Hepatocyte (in vitro differentiated cells): ENCODE results near the gene TANGO2. TPM values are rescaled to one million over a fixed set of nuclear protein-coding genes. Genes with fewer than 3 reads are reported as not detected.

Experiments used
- DNase-seq: peaks from one replicate; pipeline ENCODE4 v3.0.0-alpha.2; 2016; ENCODE audit warnings: low spot score
- H2AFZ ChIP-seq: fragments of 200-600 bp; sonication (generic); 2 replicates; pipeline ENCODE4 v1.6.0; 2016; ENCODE audit warnings: antibody characterized with exemption, mild to moderate bottlenecking
- H3K27ac ChIP-seq: fragments of 200-600 bp; sonication (generic); 2 replicates; pipeline ENCODE4 v1.5.1; 2016; ENCODE audit warnings: mild to moderate bottlenecking
- H3K27me3 ChIP-seq: fragments of 200-600 bp; sonication (generic); 2 replicates; pipeline ENCODE4 v1.6.1; 2016
- H3K36me3 ChIP-seq: fragments of 200-600 bp; sonication (generic); replicated peaks from 2 replicates; pipeline ENCODE4 v1.5.1; 2016; ENCODE audit warnings: low read depth; ENCODE audit not compliant: insufficient read depth
- H3K4me1 ChIP-seq: fragments of 200-600 bp; sonication (generic); 2 replicates; pipeline ENCODE4 v1.5.1; 2016; ENCODE audit warnings: mild to moderate bottlenecking, moderate library complexity; ENCODE audit not compliant: insufficient read depth
- H3K4me2 ChIP-seq: fragments of 200-600 bp; sonication (generic); 2 replicates; pipeline ENCODE4 v1.6.0; 2016
- H3K4me3 ChIP-seq: fragments of 200-600 bp; sonication (generic); 2 replicates; pipeline ENCODE4 v1.5.1; 2016; ENCODE audit warnings: mild to moderate bottlenecking
- H3K79me2 ChIP-seq: fragments of 200-600 bp; sonication (generic); 2 replicates; pipeline ENCODE4 v1.6.0; 2017; ENCODE audit warnings: mild to moderate bottlenecking
- H3K9me2 ChIP-seq: fragments of 200-600 bp; sonication (generic); replicated peaks from 2 replicates; pipeline ENCODE4 v1.6.0; 2017; ENCODE audit warnings: mild to moderate bottlenecking; ENCODE audit not compliant: insufficient read depth
- H3K9me3 ChIP-seq: fragments of 200-600 bp; sonication (generic); 2 replicates; pipeline ENCODE4 v1.5.1; 2016; ENCODE audit warnings: low read depth, mild to moderate bottlenecking
- H4K20me1 ChIP-seq: fragments of 200-600 bp; sonication (generic); 2 replicates; pipeline ENCODE4 v1.6.0; 2016; ENCODE audit warnings: mild to moderate bottlenecking; ENCODE audit not compliant: insufficient read depth, poor library complexity, severe bottlenecking
- EZH2 ChIP-seq: fragments of 200-600 bp; sonication (generic); IDR thresholded peaks from 2 replicates; pipeline ENCODE4 v1.6.1; 2016; ENCODE audit warnings: antibody characterized with exemption, mild to moderate bottlenecking, borderline replicate concordance
- EZH2phosphoT487 ChIP-seq: fragments of 200-600 bp; sonication (generic); IDR thresholded peaks from one replicate; pipeline ENCODE4 v1.6.1; 2018; ENCODE audit warnings: antibody characterized with exemption, mild to moderate bottlenecking, low read depth, moderate library complexity; ENCODE audit not compliant: unreplicated experiment, severe bottlenecking
- WGBS: methylation state at CpG from one replicate; pipeline ENCODE4 v1.1.6; 2016; ENCODE audit warnings: low lambda C conversion rate; ENCODE audit errors: missing lambda C conversion rate; 5-methylcytosine and 5-hydroxymethylcytosine counted together
- polyA plus RNA-seq: library from polyadenylated mRNA; unstranded; fragments of >200 nt; fragmentation: Nextera tagmentation; extraction: Ambion mirVana; gene quantifications from 2 replicates; pipeline ENCODE4 v1.2.1, GENCODE V29; 2016
- total RNA-seq: library from RNA; depleted of rRNA; stranded (reverse); fragments of >200 nt; gene quantifications from 2 replicates; pipeline ENCODE4 v1.2.3, GENCODE V29; 2014
- TF ChIP-seq, protein P1 (sequence below): fragments of 200-600 bp; sonication (generic); IDR thresholded peaks from 2 replicates; pipeline ENCODE4 v1.5.1; 2016; ENCODE audit warnings: antibody characterized with exemption, mild to moderate bottlenecking; ENCODE audit not compliant: poor library complexity

TANGO2 gene
- total and polyA plus RNA-seq, 2 experiments from 2014 or later: 20.8 to 21.4 TPM

DNA sequence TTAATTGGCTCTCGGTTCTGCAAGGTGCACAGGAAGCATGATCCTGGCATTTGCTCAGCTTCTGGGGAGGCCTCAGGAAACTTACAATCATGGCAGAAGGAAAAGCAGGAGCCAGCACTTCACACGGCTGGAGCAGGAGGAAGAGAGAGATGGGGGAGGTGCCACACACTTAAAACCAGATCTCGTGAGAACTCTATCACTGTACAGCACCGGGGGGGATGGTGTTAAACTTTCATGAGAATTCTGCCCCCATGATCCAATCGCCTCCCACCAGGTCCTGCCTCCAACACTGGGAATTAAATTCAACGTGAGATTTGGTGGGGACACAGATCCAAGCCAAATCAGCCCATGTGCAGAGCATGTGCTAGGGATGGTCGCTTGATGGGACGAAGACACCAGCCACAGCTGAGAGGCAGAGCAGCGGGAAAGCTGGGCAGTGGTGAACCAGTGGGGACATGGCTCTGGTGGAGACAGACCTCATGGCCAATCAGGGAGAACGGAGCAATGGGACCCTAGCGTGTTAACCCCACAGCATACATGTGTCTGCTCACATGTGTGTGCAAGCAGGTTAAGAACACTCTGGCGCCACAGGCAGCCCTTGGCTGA lies 6.2 kb downstream of the TANGO2 start:
- TF ChIP-seq EZH2 (no peak), EZH2phosphoT487 (no peak)
- TF ChIP-seq, protein P1, sequence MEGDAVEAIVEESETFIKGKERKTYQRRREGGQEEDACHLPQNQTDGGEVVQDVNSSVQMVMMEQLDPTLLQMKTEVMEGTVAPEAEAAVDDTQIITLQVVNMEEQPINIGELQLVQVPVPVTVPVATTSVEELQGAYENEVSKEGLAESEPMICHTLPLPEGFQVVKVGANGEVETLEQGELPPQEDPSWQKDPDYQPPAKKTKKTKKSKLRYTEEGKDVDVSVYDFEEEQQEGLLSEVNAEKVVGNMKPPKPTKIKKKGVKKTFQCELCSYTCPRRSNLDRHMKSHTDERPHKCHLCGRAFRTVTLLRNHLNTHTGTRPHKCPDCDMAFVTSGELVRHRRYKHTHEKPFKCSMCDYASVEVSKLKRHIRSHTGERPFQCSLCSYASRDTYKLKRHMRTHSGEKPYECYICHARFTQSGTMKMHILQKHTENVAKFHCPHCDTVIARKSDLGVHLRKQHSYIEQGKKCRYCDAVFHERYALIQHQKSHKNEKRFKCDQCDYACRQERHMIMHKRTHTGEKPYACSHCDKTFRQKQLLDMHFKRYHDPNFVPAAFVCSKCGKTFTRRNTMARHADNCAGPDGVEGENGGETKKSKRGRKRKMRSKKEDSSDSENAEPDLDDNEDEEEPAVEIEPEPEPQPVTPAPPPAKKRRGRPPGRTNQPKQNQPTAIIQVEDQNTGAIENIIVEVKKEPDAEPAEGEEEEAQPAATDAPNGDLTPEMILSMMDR: no peak
- Histone ChIP-seq H3K9me2 (no peaks in the 10 kb centered on the region), H3K79me2 (peaks cover 12% of the 10 kb centered on the region), H2AFZ (no peak overlapping the region), H3K27ac (no peak overlapping the region), H3K4me2 (no peak overlapping the region), H3K9me3 (no peaks in the 10 kb centered on the region), H4K20me1 (peaks cover 8% of the 10 kb centered on the region), H3K27me3 (no peaks in the 10 kb centered on the region), H3K4me1 (peaks cover 3% of the 10 kb centered on the region), H3K36me3 (no peaks in the 10 kb centered on the region), H3K4me3 (no peak overlapping the region)
- DNase-seq: no peak
- WGBS: 91% methylated on average over 12 of the region's 12 CpGs

- TF ChIP-seq EZH2phosphoT487 (no peak), EZH2 (no peak)
- TF ChIP-seq, protein P1: peak; percentile 9
- Histone ChIP-seq H3K79me2 (peaks cover 1% of the 10 kb centered on the region), H2AFZ (no peak overlapping the region), H4K20me1 (peaks cover 6% of the 10 kb centered on the region), H3K9me3 (no peaks in the 10 kb centered on the region), H3K9me2 (no peaks in the 10 kb centered on the region), H3K27ac (no peak overlapping the region), H3K36me3 (no peaks in the 10 kb centered on the region), H3K4me2 (no peak overlapping the region), H3K4me1 (no peaks in the 10 kb centered on the region), H3K27me3 (no peaks in the 10 kb centered on the region), H3K4me3 (no peak overlapping the region)
- DNase-seq: no peak
- WGBS: 92% methylated on average over 11 of the region's 12 CpGs
Measured at GRCh38 chr22:20027966-20028854, 7.3 kb downstream of the TANGO2 start.

DNA sequence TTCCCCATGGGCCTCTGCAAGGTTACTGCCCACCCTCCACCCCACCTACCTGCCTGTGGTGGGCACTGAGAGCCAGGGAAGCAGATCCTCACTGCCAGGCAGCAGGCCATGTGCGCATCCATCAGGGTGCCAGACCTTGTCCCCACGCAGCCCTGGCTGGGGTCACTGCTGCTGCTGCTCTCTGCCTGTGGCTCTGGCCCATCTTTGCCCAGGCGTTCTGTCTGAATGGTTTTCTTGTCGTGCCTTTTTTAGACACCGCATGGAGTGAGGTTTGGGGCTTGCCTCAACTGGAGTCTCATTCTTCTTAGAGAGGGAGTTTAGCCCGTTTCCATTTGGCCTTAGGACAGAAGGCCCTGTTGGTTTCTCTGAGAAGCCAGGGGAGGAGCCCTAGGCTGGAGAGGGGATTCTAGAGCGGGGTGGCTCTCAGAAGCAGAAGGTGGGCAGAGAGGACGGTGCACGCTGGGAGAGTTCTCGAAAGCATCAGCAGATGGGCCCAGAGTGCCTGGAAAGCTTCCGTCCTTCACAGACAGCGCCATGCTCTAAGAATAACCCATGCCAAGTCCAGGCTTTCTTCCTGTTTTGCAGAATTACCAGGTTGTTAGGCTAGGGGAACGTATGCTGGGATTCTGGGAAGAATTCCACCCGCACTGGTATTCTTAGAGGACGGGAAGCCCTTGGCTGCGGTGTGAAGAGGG lies 8.1 kb downstream of the TANGO2 start:
- no peaks in the 10 kb centered on the region for H3K4me1 ChIP-seq
- no peaks in the 10 kb centered on the region for H3K79me2 ChIP-seq
- H2AFZ ChIP-seq: no peak overlapping the region
- no peaks in the 10 kb centered on the region for H3K9me2 ChIP-seq
- no peak for DNase-seq
- no peaks in the 10 kb centered on the region for H3K9me3 ChIP-seq
- H3K36me3 ChIP-seq: no peaks in the 10 kb centered on the region
- H3K27me3 ChIP-seq: no peaks in the 10 kb centered on the region
- H3K4me2 ChIP-seq: no peak overlapping the region
- WGBS: 94% methylated on average over 16 of the region's 16 CpGs
- no peak overlapping the region for H3K27ac ChIP-seq
- H3K4me3 ChIP-seq: no peak overlapping the region
- TF ChIP-seq EZH2 (no peak), EZH2phosphoT487 (no peak)
- TF ChIP-seq, protein P1: no peak
- peaks cover 6% of the 10 kb centered on the region for H4K20me1 ChIP-seq
